ENCODE measurements around the gene TLR1. TPM values are rescaled to one million over a fixed set of nuclear protein-coding genes. Genes with fewer than 3 reads are reported as not detected.

Gene TLR1

GRCh38 chr4:38751341-38752010 is 53.1 kb downstream of the TLR1 start:
- no peak overlapping the region for H3K23ac ChIP-seq (ENCODE audit: low read length in 2 of 2)
- no peak overlapping the region for H3K4me3 ChIP-seq (ENCODE audit: insufficient read depth in 1 of 2, low read depth in 1 of 2, low read length in 2 of 2)
- H3K4me2 ChIP-seq (ENCODE audit: low read length, poor library complexity, severe bottlenecking) = no peak overlapping the region
- peaks cover 14% of the 10 kb centered on the region for H3K4me1 ChIP-seq (ENCODE audit: control insufficient read depth, insufficient read depth, low read depth, low read length)
- H2BK120ac ChIP-seq (ENCODE audit: low read depth, low read length) = no peak overlapping the region
- peaks cover 8% of the 10 kb centered on the region for H3K9me3 ChIP-seq (ENCODE audit: control insufficient read depth, low read length)
- H3K27ac ChIP-seq (ENCODE audit: low read length, poor library complexity, severe bottlenecking) = no peak overlapping the region
- H2BK15ac ChIP-seq (ENCODE audit: low read depth, poor library complexity, severe bottlenecking) = no peak overlapping the region
- H3K79me1 ChIP-seq (replicated peaks; ENCODE audit: low read length, poor library complexity, severe bottlenecking) = no peaks in the 10 kb centered on the region
- no peak overlapping the region for H3K4ac ChIP-seq (ENCODE audit: low read depth in 1 of 2, low read length in 2 of 2)
- no peak for DNase-seq
- H4K91ac ChIP-seq (ENCODE audit: low read length) = no peak overlapping the region
- H3K18ac ChIP-seq (ENCODE audit: low read depth in 1 of 2, low read length in 2 of 2) = no peak overlapping the region
- WGBS = 93% methylated on average over 11 of the region's 13 CpGs
- no peak overlapping the region for H4K8ac ChIP-seq (ENCODE audit: low read length)
- no peaks in the 10 kb centered on the region for H3K36me3 ChIP-seq (ENCODE audit: control insufficient read depth in 1 of 2, insufficient read depth in 2 of 2, low read depth in 1 of 2, low read length in 2 of 2)
- no peaks in the 10 kb centered on the region for H3K27me3 ChIP-seq (ENCODE audit: control insufficient read depth in 1 of 2, insufficient read depth in 1 of 2, low read length in 2 of 2)
- H3K9ac ChIP-seq (ENCODE audit: low read length) = no peak overlapping the region
- no peak overlapping the region for H2BK5ac ChIP-seq (ENCODE audit: low read depth, low read length, poor library complexity, severe bottlenecking)
- H2AFZ ChIP-seq (ENCODE audit: low read depth, low read length) = no peak overlapping the region
- H2AK5ac ChIP-seq (ENCODE audit: low read length, severe bottlenecking) = peak overlapping the region; percentile 55
- H2BK12ac ChIP-seq (ENCODE audit: low read length in 2 of 2) = no peak overlapping the region
- no peak overlapping the region for H3K14ac ChIP-seq (ENCODE audit: low read length in 2 of 2)

GRCh38 chr4:38749336-38749735 is 55.3 kb downstream of the TLR1 start:
- 82% methylated on average over 2 of the region's 4 CpGs for WGBS
- Histone ChIP-seq H3K27me3 (ENCODE audit: control insufficient read depth in 1 of 2, insufficient read depth in 1 of 2, low read length in 2 of 2) (no peaks in the 10 kb centered on the region), H3K4ac (ENCODE audit: low read depth in 1 of 2, low read length in 2 of 2) (no peak overlapping the region), H4K91ac (ENCODE audit: low read length) (no peak overlapping the region), H3K4me1 (ENCODE audit: control insufficient read depth, insufficient read depth, low read depth, low read length) (peaks cover 14% of the 10 kb centered on the region), H3K9ac (ENCODE audit: low read length) (no peak overlapping the region), H3K36me3 (ENCODE audit: control insufficient read depth in 1 of 2, insufficient read depth in 2 of 2, low read depth in 1 of 2, low read length in 2 of 2) (no peaks in the 10 kb centered on the region), H3K9me3 (ENCODE audit: control insufficient read depth, low read length) (peaks cover 8% of the 10 kb centered on the region), H3K4me2 (ENCODE audit: low read length, poor library complexity, severe bottlenecking) (no peak overlapping the region), H2BK120ac (ENCODE audit: low read depth, low read length) (no peak overlapping the region), H2AFZ (ENCODE audit: low read depth, low read length) (no peak overlapping the region), H2BK5ac (ENCODE audit: low read depth, low read length, poor library complexity, severe bottlenecking) (no peak overlapping the region), H3K27ac (ENCODE audit: low read length, poor library complexity, severe bottlenecking) (no peak overlapping the region), H3K79me1 (replicated peaks; ENCODE audit: low read length, poor library complexity, severe bottlenecking) (no peaks in the 10 kb centered on the region), H4K8ac (ENCODE audit: low read length) (no peak overlapping the region), H3K23ac (ENCODE audit: low read length in 2 of 2) (no peak overlapping the region), H2BK12ac (ENCODE audit: low read length in 2 of 2) (no peak overlapping the region), H3K14ac (ENCODE audit: low read length in 2 of 2) (no peak overlapping the region), H2AK5ac (ENCODE audit: low read length, severe bottlenecking) (no peak overlapping the region), H3K4me3 (ENCODE audit: insufficient read depth in 1 of 2, low read depth in 1 of 2, low read length in 2 of 2) (no peak overlapping the region), H3K18ac (ENCODE audit: low read depth in 1 of 2, low read length in 2 of 2) (no peak overlapping the region), H2BK15ac (ENCODE audit: low read depth, poor library complexity, severe bottlenecking) (no peak overlapping the region)
- DNase-seq = no peak

GRCh38 chr4:38747629-38748028 is 57.0 kb downstream of the TLR1 start:
- Histone ChIP-seq H3K36me3 (ENCODE audit: control insufficient read depth in 1 of 2, insufficient read depth in 2 of 2, low read depth in 1 of 2, low read length in 2 of 2) (no peaks in the 10 kb centered on the region), H3K4ac (ENCODE audit: low read depth in 1 of 2, low read length in 2 of 2) (no peak overlapping the region), H3K9me3 (ENCODE audit: control insufficient read depth, low read length) (peaks cover 8% of the 10 kb centered on the region), H4K8ac (ENCODE audit: low read length) (no peak overlapping the region), H3K27ac (ENCODE audit: low read length, poor library complexity, severe bottlenecking) (no peak overlapping the region), H3K4me2 (ENCODE audit: low read length, poor library complexity, severe bottlenecking) (no peak overlapping the region), H3K79me1 (replicated peaks; ENCODE audit: low read length, poor library complexity, severe bottlenecking) (no peaks in the 10 kb centered on the region), H3K4me1 (ENCODE audit: control insufficient read depth, insufficient read depth, low read depth, low read length) (peaks cover 10% of the 10 kb centered on the region), H2BK15ac (ENCODE audit: low read depth, poor library complexity, severe bottlenecking) (no peak overlapping the region), H3K9ac (ENCODE audit: low read length) (no peak overlapping the region), H2AFZ (ENCODE audit: low read depth, low read length) (no peak overlapping the region), H2BK12ac (ENCODE audit: low read length in 2 of 2) (no peak overlapping the region), H2BK120ac (ENCODE audit: low read depth, low read length) (no peak overlapping the region), H2AK5ac (ENCODE audit: low read length, severe bottlenecking) (no peak overlapping the region), H2BK5ac (ENCODE audit: low read depth, low read length, poor library complexity, severe bottlenecking) (no peak overlapping the region), H3K23ac (ENCODE audit: low read length in 2 of 2) (no peak overlapping the region), H3K18ac (ENCODE audit: low read depth in 1 of 2, low read length in 2 of 2) (no peak overlapping the region), H3K4me3 (ENCODE audit: insufficient read depth in 1 of 2, low read depth in 1 of 2, low read length in 2 of 2) (no peak overlapping the region), H3K14ac (ENCODE audit: low read length in 2 of 2) (no peak overlapping the region), H3K27me3 (ENCODE audit: control insufficient read depth in 1 of 2, insufficient read depth in 1 of 2, low read length in 2 of 2) (no peaks in the 10 kb centered on the region), H4K91ac (ENCODE audit: low read length) (no peak overlapping the region)
- no peak for DNase-seq

Small RNA genes lying within 50 kb of the gene (small RNA-seq; reads per million reads assigned to genes)
- gene RNA5SP158 (ENCODE audit: low read depth) = not detected

Measured in mesenchymal stem cell (in vitro differentiated cells and primary cell).